ENCODE results near the gene ETFDH. TPM values are rescaled to one million over a fixed set of nuclear protein-coding genes. Genes with fewer than 3 reads are reported as not detected.

ETFDH gene
- total RNA-seq, 1 experiment from 2014 or later, result 12.4 TPM

GRCh38 chr4:158739600-158739999 is 67.5 kb downstream of the ETFDH start:
- Mint-ChIP-seq H3K4me1 (0 out of 2 replicates have a peak, but pooled peaks cover 4% of the 10 kb centered on the region), H3K27me3 (ENCODE audit: low read depth) (no peaks in the 10 kb centered on the region), H3K36me3 (no peaks in the 10 kb centered on the region), H3K9me3 (no peaks in the 10 kb centered on the region), H3K4me3 (no peak overlapping the region), H3K27ac (no peak overlapping the region)
- DNase-seq (ENCODE audit: low spot score), result no peak
- peak; percentile 84 for ATAC-seq
- ChIA-PET POLR2A (no interaction called here), CTCF (interaction anchor here (1.4 kb wide), 1 partner anchor 14 kb away, joined by 3 read pairs; no protein-coding TSS in a partner anchor)
- TF ChIP-seq, protein P1, sequence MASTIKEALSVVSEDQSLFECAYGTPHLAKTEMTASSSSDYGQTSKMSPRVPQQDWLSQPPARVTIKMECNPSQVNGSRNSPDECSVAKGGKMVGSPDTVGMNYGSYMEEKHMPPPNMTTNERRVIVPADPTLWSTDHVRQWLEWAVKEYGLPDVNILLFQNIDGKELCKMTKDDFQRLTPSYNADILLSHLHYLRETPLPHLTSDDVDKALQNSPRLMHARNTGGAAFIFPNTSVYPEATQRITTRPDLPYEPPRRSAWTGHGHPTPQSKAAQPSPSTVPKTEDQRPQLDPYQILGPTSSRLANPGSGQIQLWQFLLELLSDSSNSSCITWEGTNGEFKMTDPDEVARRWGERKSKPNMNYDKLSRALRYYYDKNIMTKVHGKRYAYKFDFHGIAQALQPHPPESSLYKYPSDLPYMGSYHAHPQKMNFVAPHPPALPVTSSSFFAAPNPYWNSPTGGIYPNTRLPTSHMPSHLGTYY (CRISPR knock-in tag; IDR thresholded peaks at IDR 0.05), result no peak
- TF ChIP-seq ZNF317 (CRISPR knock-in tag; IDR thresholded peaks at IDR 0.05; ENCODE audit: borderline replicate concordance, low read depth) (no peak), TEAD4 (CRISPR knock-in tag; IDR thresholded peaks at IDR 0.05) (no peak), MXD4 (CRISPR knock-in tag; IDR thresholded peaks at IDR 0.05; ENCODE audit: borderline replicate concordance) (no peak), ATF1 (CRISPR knock-in tag; IDR thresholded peaks at IDR 0.05) (no peak), E2F5 (CRISPR knock-in tag; IDR thresholded peaks at IDR 0.05) (no peak), CREM (CRISPR knock-in tag; IDR thresholded peaks at IDR 0.05) (no peak), EMX1 (CRISPR knock-in tag; IDR thresholded peaks at IDR 0.05) (no peak), FOXJ3 (CRISPR knock-in tag; IDR thresholded peaks at IDR 0.05; ENCODE audit: borderline replicate concordance) (no peak), MAX (CRISPR knock-in tag; IDR thresholded peaks at IDR 0.05) (no peak), GRHL2 (CRISPR knock-in tag; IDR thresholded peaks at IDR 0.05; ENCODE audit: insufficient replicate concordance, severe bottlenecking) (no peak)
- TF ChIP-seq, protein P2, sequence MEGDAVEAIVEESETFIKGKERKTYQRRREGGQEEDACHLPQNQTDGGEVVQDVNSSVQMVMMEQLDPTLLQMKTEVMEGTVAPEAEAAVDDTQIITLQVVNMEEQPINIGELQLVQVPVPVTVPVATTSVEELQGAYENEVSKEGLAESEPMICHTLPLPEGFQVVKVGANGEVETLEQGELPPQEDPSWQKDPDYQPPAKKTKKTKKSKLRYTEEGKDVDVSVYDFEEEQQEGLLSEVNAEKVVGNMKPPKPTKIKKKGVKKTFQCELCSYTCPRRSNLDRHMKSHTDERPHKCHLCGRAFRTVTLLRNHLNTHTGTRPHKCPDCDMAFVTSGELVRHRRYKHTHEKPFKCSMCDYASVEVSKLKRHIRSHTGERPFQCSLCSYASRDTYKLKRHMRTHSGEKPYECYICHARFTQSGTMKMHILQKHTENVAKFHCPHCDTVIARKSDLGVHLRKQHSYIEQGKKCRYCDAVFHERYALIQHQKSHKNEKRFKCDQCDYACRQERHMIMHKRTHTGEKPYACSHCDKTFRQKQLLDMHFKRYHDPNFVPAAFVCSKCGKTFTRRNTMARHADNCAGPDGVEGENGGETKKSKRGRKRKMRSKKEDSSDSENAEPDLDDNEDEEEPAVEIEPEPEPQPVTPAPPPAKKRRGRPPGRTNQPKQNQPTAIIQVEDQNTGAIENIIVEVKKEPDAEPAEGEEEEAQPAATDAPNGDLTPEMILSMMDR (IDR thresholded peaks at IDR 0.05), result no peak

- CTCF ChIA-PET, result no interaction called here
- TF ChIP-seq ZNF423 (CRISPR knock-in tag; IDR thresholded peaks at IDR 0.05), result no peak
- TF ChIP-seq KAT7 (CRISPR knock-in tag; IDR thresholded peaks at IDR 0.05; ENCODE audit: borderline replicate concordance), result no peak
- TF ChIP-seq ZNF121 (CRISPR knock-in tag; IDR thresholded peaks at IDR 0.05), result no peak
- no peak for TF ChIP-seq SOX15 (CRISPR knock-in tag; IDR thresholded peaks at IDR 0.05)
- TF ChIP-seq, protein P3, sequence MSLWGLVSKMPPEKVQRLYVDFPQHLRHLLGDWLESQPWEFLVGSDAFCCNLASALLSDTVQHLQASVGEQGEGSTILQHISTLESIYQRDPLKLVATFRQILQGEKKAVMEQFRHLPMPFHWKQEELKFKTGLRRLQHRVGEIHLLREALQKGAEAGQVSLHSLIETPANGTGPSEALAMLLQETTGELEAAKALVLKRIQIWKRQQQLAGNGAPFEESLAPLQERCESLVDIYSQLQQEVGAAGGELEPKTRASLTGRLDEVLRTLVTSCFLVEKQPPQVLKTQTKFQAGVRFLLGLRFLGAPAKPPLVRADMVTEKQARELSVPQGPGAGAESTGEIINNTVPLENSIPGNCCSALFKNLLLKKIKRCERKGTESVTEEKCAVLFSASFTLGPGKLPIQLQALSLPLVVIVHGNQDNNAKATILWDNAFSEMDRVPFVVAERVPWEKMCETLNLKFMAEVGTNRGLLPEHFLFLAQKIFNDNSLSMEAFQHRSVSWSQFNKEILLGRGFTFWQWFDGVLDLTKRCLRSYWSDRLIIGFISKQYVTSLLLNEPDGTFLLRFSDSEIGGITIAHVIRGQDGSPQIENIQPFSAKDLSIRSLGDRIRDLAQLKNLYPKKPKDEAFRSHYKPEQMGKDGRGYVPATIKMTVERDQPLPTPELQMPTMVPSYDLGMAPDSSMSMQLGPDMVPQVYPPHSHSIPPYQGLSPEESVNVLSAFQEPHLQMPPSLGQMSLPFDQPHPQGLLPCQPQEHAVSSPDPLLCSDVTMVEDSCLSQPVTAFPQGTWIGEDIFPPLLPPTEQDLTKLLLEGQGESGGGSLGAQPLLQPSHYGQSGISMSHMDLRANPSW (CRISPR knock-in tag; conservative IDR thresholded peaks at IDR 0.05; ENCODE audit: low read depth), result no peak
- no peak for TF ChIP-seq FOXJ3 (CRISPR knock-in tag; IDR thresholded peaks at IDR 0.05; ENCODE audit: borderline replicate concordance)
- TF ChIP-seq AFF4 (CRISPR knock-in tag; IDR thresholded peaks at IDR 0.05; ENCODE audit: borderline replicate concordance), result no peak
- TF ChIP-seq CREM (CRISPR knock-in tag; IDR thresholded peaks at IDR 0.05), result no peak
- no peak for TF ChIP-seq E2F4 (CRISPR knock-in tag; IDR thresholded peaks at IDR 0.05; ENCODE audit: borderline replicate concordance, low read depth)
- no peak for TF ChIP-seq NFATC4 (CRISPR knock-in tag; IDR thresholded peaks at IDR 0.05)
- TF ChIP-seq NFE2L1 (CRISPR knock-in tag; IDR thresholded peaks at IDR 0.05), result no peak
- TF ChIP-seq GRHL2 (CRISPR knock-in tag; IDR thresholded peaks at IDR 0.05; ENCODE audit: insufficient replicate concordance, severe bottlenecking), result no peak
- no peak for TF ChIP-seq EMX1 (CRISPR knock-in tag; IDR thresholded peaks at IDR 0.05)
These were observed 69.4 kb downstream of the ETFDH start for GRCh38 chr4:158741326-158742021.

More at GRCh38 chr4:158741326-158742021, 69.4 kb downstream of the ETFDH start:
- POLR2A ChIA-PET, result interaction anchor here (0.6 kb wide), 1 partner anchor 403 kb away, joined by 8 read pairs; no protein-coding TSS in a partner anchor
- DNase-seq (ENCODE audit: low spot score), result no peak
- 0 out of 2 replicates have a peak, but pooled peaks cover 4% of the 10 kb centered on the region for H3K4me1 Mint-ChIP-seq
- peaks cover 4% of the 10 kb centered on the region; the same call in 1 of the 2 replicates for H3K36me3 Mint-ChIP-seq
- H3K4me3 Mint-ChIP-seq, result no peak overlapping the region
- no peaks in the 10 kb centered on the region for H3K27me3 Mint-ChIP-seq (ENCODE audit: low read depth)
- ATAC-seq, result no peak
- H3K27ac Mint-ChIP-seq, result no peak overlapping the region
- peaks cover 6% of the 10 kb centered on the region; the same call in 1 of the 2 replicates for H3K9me3 Mint-ChIP-seq

All from WTC11 (cell line).